CD14-positive monocyte (primary cell): Measurements from ENCODE around the gene HCRT. TPM values are rescaled to one million over a fixed set of nuclear protein-coding genes. Genes with fewer than 3 reads are reported as not detected.

Source experiments
- DNase-seq, 3 donors: peaks; one replicate each; pipeline ENCODE4 v3.0.0-alpha.2; 2011 to 2022
- H2AFZ ChIP-seq: 2 replicates; pipeline ENCODE4 v1.6.0; 2012; ENCODE audit warnings: mild to moderate bottlenecking, low read depth, low read length, inconsistent platforms; ENCODE audit not compliant: insufficient read depth, poor library complexity, severe bottlenecking
- H3K27ac ChIP-seq, 2 donors: 1 replicate in 1 of 2; 2 replicates in 1 of 2; pipeline ENCODE4 v1.5.1; 2012 to 2013; ENCODE audit warnings: low read length in 2 of 2, control low read depth in 1 of 2, inconsistent platforms in 1 of 2, low read depth in 1 of 2, mild to moderate bottlenecking in 1 of 2
- H3K27me3 ChIP-seq, 2 donors: one replicate each; pipeline versions ENCODE4 v1.6.0 to v1.6.1; 2011 to 2013; ENCODE audit warnings: low read length in 2 of 2; ENCODE audit not compliant: control insufficient read depth in 2 of 2, insufficient read depth in 2 of 2
- H3K36me3 ChIP-seq, 2 donors: replicated peaks in 1 of 2; 1 replicate in 1 of 2; 2 replicates in 1 of 2; pipeline versions ENCODE4 v1.5.1 to v1.6.1; 2012 to 2013; ENCODE audit warnings: low read length in 2 of 2, control low read depth in 1 of 2, inconsistent platforms in 1 of 2, mild to moderate bottlenecking in 1 of 2; ENCODE audit not compliant: insufficient read depth in 2 of 2, control insufficient read depth in 1 of 2
- H3K4me1 ChIP-seq, 2 donors: 1 replicate in 1 of 2; 2 replicates in 1 of 2; pipeline versions ENCODE4 v1.5.1 to v1.6.1; 2012 to 2013; ENCODE audit warnings: low read length in 2 of 2, control low read depth in 1 of 2, inconsistent platforms in 1 of 2, mild to moderate bottlenecking in 1 of 2, moderate library complexity in 1 of 2; ENCODE audit not compliant: insufficient read depth in 2 of 2, control insufficient read depth in 1 of 2
- H3K4me2 ChIP-seq: replicated peaks from 2 replicates; pipeline ENCODE3; 2012; ENCODE audit warnings: low read length, moderate library complexity, mild to moderate bottlenecking; ENCODE audit not compliant: poor library complexity, severe bottlenecking; ENCODE audit errors: extremely low read depth
- H3K4me3 ChIP-seq, 3 experiments: fragments of 200-600 bp in 1 of 3; sonication (generic) in 1 of 3; replicated peaks in 1 of 3; 1 replicate in 2 of 3; 2 replicates in 1 of 3; pipeline ENCODE4 v1.5.1; 2011 to 2013; ENCODE audit warnings: low read length in 3 of 3, mild to moderate bottlenecking in 3 of 3, control low read depth in 2 of 3, low read depth in 2 of 3, inconsistent platforms in 1 of 3, moderate library complexity in 1 of 3
- H3K79me2 ChIP-seq: 2 replicates; pipeline ENCODE4 v1.6.0; 2012; ENCODE audit warnings: mild to moderate bottlenecking, control low read depth, inconsistent platforms, low read length, moderate library complexity; ENCODE audit not compliant: insufficient read depth
- H3K9ac ChIP-seq: 2 replicates; pipeline ENCODE4 v1.6.0; 2017; ENCODE audit warnings: low read length, mild to moderate bottlenecking; ENCODE audit not compliant: insufficient read depth, poor library complexity, severe bottlenecking
- H3K9me3 ChIP-seq, 2 donors: replicated peaks in 1 of 2; 1 replicate in 1 of 2; 2 replicates in 1 of 2; pipeline versions ENCODE4 v1.5.1 to v1.6.1; 2012 to 2013; ENCODE audit warnings: low read length in 2 of 2, control low read depth in 1 of 2; ENCODE audit not compliant: control insufficient read depth in 1 of 2, insufficient read depth in 1 of 2
- H4K20me1 ChIP-seq: 2 replicates; pipeline ENCODE4 v1.6.0; 2012; ENCODE audit warnings: mild to moderate bottlenecking, low read length, control low read depth, moderate library complexity; ENCODE audit not compliant: insufficient read depth
- H3K27ac Mint-ChIP-seq, 7 donors: one replicate each; pipeline ENCODE4 v1.8.0; 2020; ENCODE audit warnings: mild to moderate bottlenecking in 7 of 7, mixed read lengths in 7 of 7, moderate library complexity in 6 of 7, inconsistent platforms in 2 of 7
- H3K27me3 Mint-ChIP-seq, 3 donors: one replicate each; pipeline ENCODE4 v1.8.0; 2021 to 2022; ENCODE audit warnings: low read depth in 3 of 3, mild to moderate bottlenecking in 3 of 3, mixed read lengths in 3 of 3, moderate library complexity in 3 of 3, inconsistent platforms in 1 of 3
- H3K36me3 Mint-ChIP-seq, 2 donors: one replicate each; pipeline ENCODE4 v1.8.0; 2020; ENCODE audit warnings: mixed read lengths in 2 of 2, inconsistent platforms in 1 of 2, mild to moderate bottlenecking in 1 of 2
- H3K4me1 Mint-ChIP-seq: one replicate; pipeline ENCODE4 v1.8.0; 2020; ENCODE audit warnings: mild to moderate bottlenecking, mixed read lengths
- H3K4me3 Mint-ChIP-seq, 2 donors: one replicate each; pipeline ENCODE4 v1.8.0; 2020; ENCODE audit warnings: mild to moderate bottlenecking in 2 of 2, mixed read lengths in 2 of 2, moderate library complexity in 1 of 2
- H3K9me3 Mint-ChIP-seq, 7 donors: one replicate each; pipeline ENCODE4 v1.8.0; 2020 to 2022; ENCODE audit warnings: mixed read lengths in 7 of 7, mild to moderate bottlenecking in 6 of 7, moderate library complexity in 6 of 7, inconsistent platforms in 2 of 7
- WGBS: methylation state at CpG from one replicate; pipeline ENCODE4 v1.1.5; 2013; ENCODE audit warnings: missing lambda C conversion rate; ENCODE audit not compliant: insufficient coverage; 5-methylcytosine and 5-hydroxymethylcytosine counted together
- intact Hi-C, 2 donors: fragments of 100-400 bp; cut with micrococcal nuclease; formaldehyde crosslinking; loops; one replicate each; pipeline versions ENCODE4 v1.15.0 to v1.15.1; 2023
- polyA plus RNA-seq, 3 donors: library from polyadenylated mRNA; depleted of rRNA in 1 of 3; unstranded in 2 of 3; stranded (reverse) in 1 of 3; fragments of 300-500 nt in 2 of 3; fragments of >200 nt in 1 of 3; fragmentation: Illumina TruSeq in 2 of 3; gene quantifications; 1 replicate in 2 of 3; 2 replicates in 1 of 3; pipeline ENCODE4 v1.2.3, GENCODE V29; 2012 to 2021
- TF ChIP-seq, protein P1 (sequence below): fragments of 200-600 bp; IDR thresholded peaks from one replicate; pipeline ENCODE4 v1.8.0; 2022; ENCODE audit warnings: antibody characterized with exemption, mild to moderate bottlenecking

HCRT gene
- polyA plus RNA-seq, 3 donors, result not detected

DNA sequence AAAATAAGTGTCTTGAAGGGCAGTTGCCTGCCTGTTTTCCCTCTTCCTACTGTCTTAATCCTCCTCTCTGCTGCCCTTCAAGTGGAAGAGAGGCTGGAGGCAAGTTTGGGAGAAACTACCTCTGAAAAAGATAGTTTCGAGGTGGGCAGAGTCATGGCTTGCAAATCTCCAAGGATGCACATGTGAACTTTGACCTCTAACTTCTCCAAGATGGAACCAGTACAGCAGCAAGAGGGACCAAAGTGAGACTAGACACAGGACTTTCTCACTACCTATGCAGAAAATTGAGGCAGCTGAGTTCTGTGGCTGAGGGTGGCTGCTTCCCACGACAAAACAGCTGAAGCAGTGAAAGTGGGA is 3.4 kb downstream of the HCRT start:
- H2AFZ ChIP-seq, result no peak overlapping the region
- H3K79me2 ChIP-seq, result no peaks in the 10 kb centered on the region
- Mint-ChIP-seq H3K36me3 (peaks cover 0 to 3% of the 10 kb centered on the region in 2 donors), H3K9me3 (peaks cover 0 to 14% (median 8%) of the 10 kb centered on the region in 7 donors), H3K4me3 (peak overlapping the region in 1 of 2 donors; percentile 63), H3K27me3 (peaks cover 36 to 43% (median 38%) of the 10 kb centered on the region in 3 donors), H3K4me1 (peaks cover 64% of the 10 kb centered on the region), H3K27ac (no peak overlapping the region)
- no peak overlapping the region for H3K9ac ChIP-seq
- H3K4me1 ChIP-seq, result peaks cover 63 to 75% of the 10 kb centered on the region in 2 donors
- H3K36me3 ChIP-seq, result no peaks in the 10 kb centered on the region
- TF ChIP-seq, protein P1, sequence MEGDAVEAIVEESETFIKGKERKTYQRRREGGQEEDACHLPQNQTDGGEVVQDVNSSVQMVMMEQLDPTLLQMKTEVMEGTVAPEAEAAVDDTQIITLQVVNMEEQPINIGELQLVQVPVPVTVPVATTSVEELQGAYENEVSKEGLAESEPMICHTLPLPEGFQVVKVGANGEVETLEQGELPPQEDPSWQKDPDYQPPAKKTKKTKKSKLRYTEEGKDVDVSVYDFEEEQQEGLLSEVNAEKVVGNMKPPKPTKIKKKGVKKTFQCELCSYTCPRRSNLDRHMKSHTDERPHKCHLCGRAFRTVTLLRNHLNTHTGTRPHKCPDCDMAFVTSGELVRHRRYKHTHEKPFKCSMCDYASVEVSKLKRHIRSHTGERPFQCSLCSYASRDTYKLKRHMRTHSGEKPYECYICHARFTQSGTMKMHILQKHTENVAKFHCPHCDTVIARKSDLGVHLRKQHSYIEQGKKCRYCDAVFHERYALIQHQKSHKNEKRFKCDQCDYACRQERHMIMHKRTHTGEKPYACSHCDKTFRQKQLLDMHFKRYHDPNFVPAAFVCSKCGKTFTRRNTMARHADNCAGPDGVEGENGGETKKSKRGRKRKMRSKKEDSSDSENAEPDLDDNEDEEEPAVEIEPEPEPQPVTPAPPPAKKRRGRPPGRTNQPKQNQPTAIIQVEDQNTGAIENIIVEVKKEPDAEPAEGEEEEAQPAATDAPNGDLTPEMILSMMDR, result no peak
- peaks cover 0 to 14% of the 10 kb centered on the region in 2 donors for H3K9me3 ChIP-seq
- peaks cover 8 to 39% of the 10 kb centered on the region in 2 donors for H3K27me3 ChIP-seq
- no peak overlapping the region for H3K27ac ChIP-seq
- peaks cover 3% of the 10 kb centered on the region for H4K20me1 ChIP-seq
- intact Hi-C loops, result loop anchor here in 1 of 2 donors (10.0 kb wide), 1 partner anchor 157 kb away; the partner anchor contains the start of gene NKIRAS2
- H3K4me3 ChIP-seq, result no peak overlapping the region
- no peak for DNase-seq
- H3K4me2 ChIP-seq, result no peak overlapping the region
- 80% methylated on average over 1 of the region's 2 CpGs for WGBS

DNA sequence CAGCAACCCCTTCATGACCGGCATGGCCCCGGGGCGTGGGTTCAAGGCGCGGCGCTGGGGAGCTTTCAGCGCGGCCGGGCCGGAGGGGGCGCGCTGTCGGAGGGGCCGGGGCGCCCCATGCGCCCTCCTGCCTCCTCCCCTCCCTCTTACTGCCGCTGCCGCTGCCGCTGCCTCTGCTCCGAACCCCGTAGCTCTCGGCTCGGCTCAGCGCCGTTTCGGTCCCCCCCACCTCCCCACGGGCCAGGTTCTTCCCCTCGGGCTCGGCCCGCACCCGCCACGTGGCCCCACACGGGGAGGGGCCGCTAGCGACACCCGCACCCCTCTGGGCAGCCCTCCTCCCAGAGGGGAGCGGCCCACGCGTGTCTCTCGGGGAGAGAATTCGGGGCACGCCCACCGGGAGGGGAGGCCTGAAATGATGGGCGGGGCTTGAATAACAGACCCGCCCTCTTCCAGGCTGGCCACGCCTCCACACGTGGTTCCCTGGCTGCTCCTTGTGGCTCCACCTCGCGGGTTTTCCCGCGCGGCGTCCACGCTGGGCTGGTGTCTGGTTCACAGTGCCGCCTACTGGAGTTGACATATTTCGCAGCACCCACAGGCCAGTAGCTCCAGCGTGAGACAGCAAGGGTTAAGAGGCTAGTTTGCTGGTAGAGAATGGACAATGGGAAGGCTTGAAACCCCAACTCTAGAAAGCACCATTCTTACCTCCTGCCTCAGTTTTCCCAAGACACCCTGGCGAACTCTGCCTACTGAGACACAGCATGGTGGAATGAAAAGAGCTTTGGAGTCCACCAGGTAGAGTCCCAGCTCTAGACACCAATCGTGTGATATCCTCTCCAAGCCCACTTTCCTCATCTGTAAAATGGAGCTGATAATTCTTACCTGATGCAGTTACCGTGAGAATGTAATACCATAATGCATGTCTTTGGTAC is 4.1 kb downstream of the HCRT start, which contains the start of gene KCNH4:
Gene KCNH4 (minus strand): TSS at position 221 of the 929 bp plus-strand sequence. CDS start 197 bp downstream, at position 24.
- Histone ChIP-seq H3K4me2 (peak within 1 kb of the TSS; percentile 77), H3K79me2 (no peaks in the 10 kb centered on the region), H4K20me1 (peaks cover 3% of the 10 kb centered on the region), H3K27ac (no peak within 1 kb of the TSS), H3K27me3 (peaks cover 8 to 39% of the 10 kb centered on the region in 2 donors), H2AFZ (peak within 1 kb of the TSS; percentile 30), H3K36me3 (no peaks in the 10 kb centered on the region), H3K4me1 (peaks cover 62 to 68% of the 10 kb centered on the region in 2 donors), H3K4me3 (peak within 1 kb of the TSS; percentile 1 to 71 (median 14)), H3K9me3 (peaks cover 0 to 14% of the 10 kb centered on the region in 2 donors), H3K9ac (no peak within 1 kb of the TSS)
- peak within 1 kb of the TSS; percentile 50 to 82 for H3K4me3 Mint-ChIP-seq
- intact Hi-C loops, result loop anchor here in 1 of 2 donors (10.0 kb wide), 1 partner anchor 156 kb away; the partner anchor contains the start of gene NKIRAS2
- TF ChIP-seq, protein P1, result peak; percentile 79
- WGBS, result 1% methylated on average over 47 of the region's 60 CpGs
- peaks cover 36 to 43% (median 38%) of the 10 kb centered on the region in 3 donors for H3K27me3 Mint-ChIP-seq
- H3K27ac Mint-ChIP-seq, result peak within 1 kb of the TSS in 2 of 7 donors; percentile 22 to 35
- H3K4me1 Mint-ChIP-seq, result peaks cover 59% of the 10 kb centered on the region
- DNase-seq, result peak; percentile 90 to 92 (median 90)
- H3K9me3 Mint-ChIP-seq, result peaks cover 0 to 14% (median 8%) of the 10 kb centered on the region in 7 donors
- H3K36me3 Mint-ChIP-seq, result peaks cover 0 to 3% of the 10 kb centered on the region in 2 donors
